ENCODE results near the gene BCOR.

Gene BCOR

GRCh38 chrX:40061871-40062524 is 35.8 kb downstream of the BCOR start:
- DNase-seq = no peak

- DNase-seq = no peak
Measured at GRCh38 chrX:40061005-40061404, 36.8 kb downstream of the BCOR start.

GRCh38 chrX:40060356-40060845 is 37.4 kb downstream of the BCOR start:
- no peak for DNase-seq

GRCh38 chrX:40058719-40059118 is 39.0 kb downstream of the BCOR start:
- no peak for DNase-seq

GRCh38 chrX:40057405-40057804 is 40.4 kb downstream of the BCOR start:
- DNase-seq = no peak

- no peak for DNase-seq
Measured at GRCh38 chrX:40056420-40056819, 41.3 kb downstream of the BCOR start.

- DNase-seq = no peak
Measured at GRCh38 chrX:40055495-40055894, 42.3 kb downstream of the BCOR start.

- no peak for DNase-seq
Measured at GRCh38 chrX:40054793-40055192, 43.0 kb downstream of the BCOR start.

GRCh38 chrX:40050532-40050931 is 47.2 kb downstream of the BCOR start:
- DNase-seq = no peak

- no peak for DNase-seq
Measured at GRCh38 chrX:40049084-40049641, 48.6 kb downstream of the BCOR start.

GRCh38 chrX:40047485-40047884 is 50.3 kb downstream of the BCOR start:
- no peak for DNase-seq

- DNase-seq = no peak
Measured at GRCh38 chrX:40043895-40044294, 53.9 kb downstream of the BCOR start.

- no peak for DNase-seq
Measured at GRCh38 chrX:40041915-40042314, 55.8 kb downstream of the BCOR start.

- no peak for DNase-seq
Measured at GRCh38 chrX:40040686-40041461, 56.9 kb downstream of the BCOR start.

- no peak for DNase-seq
Measured at GRCh38 chrX:40039887-40040286, 57.9 kb downstream of the BCOR start.

- DNase-seq = no peak
Measured at GRCh38 chrX:40037367-40037766, 60.4 kb downstream of the BCOR start.

- no peak for DNase-seq
Measured at GRCh38 chrX:40035726-40036125, 62.0 kb downstream of the BCOR start.

- DNase-seq = no peak
Measured at GRCh38 chrX:40031911-40032310, 65.8 kb downstream of the BCOR start.

- DNase-seq = no peak
Measured at GRCh38 chrX:40030205-40030604, 67.6 kb downstream of the BCOR start.

GRCh38 chrX:40022421-40022820 is 75.3 kb downstream of the BCOR start:
- DNase-seq = no peak

- DNase-seq = no peak
Measured at GRCh38 chrX:40021647-40022046, 76.1 kb downstream of the BCOR start.

GRCh38 chrX:40019541-40019940 is 78.2 kb downstream of the BCOR start:
- DNase-seq = no peak

- DNase-seq = no peak
Measured at GRCh38 chrX:40018041-40018440, 79.7 kb downstream of the BCOR start.

- no peak for DNase-seq
Measured at GRCh38 chrX:40016749-40017148, 81.0 kb downstream of the BCOR start.
